Omental fat pad (tissue), 4 donors: ENCODE data around the gene RASSF1. TPM values are rescaled to one million over a fixed set of nuclear protein-coding genes. Genes with fewer than 3 reads are reported as not detected.

ENCODE experiments used
- ATAC-seq: fragments of 150-250 bp; one replicate; pipeline ENCODE4 v1.9.1; 2016; ENCODE audit warnings: mild to moderate bottlenecking, moderate library complexity; ENCODE audit not compliant: low FRiP score
- DNase-seq: peaks from one replicate; pipeline ENCODE4 v3.0.0-alpha.2; 2019; ENCODE audit warnings: low spot score
- CTCF ChIP-seq, 3 donors: fragments of 450-650 bp; IDR thresholded peaks; one replicate each; pipeline ENCODE4 v1.5.1; 2016 to 2017; ENCODE audit warnings: antibody characterized with exemption in 3 of 3, mild to moderate bottlenecking in 3 of 3, moderate library complexity in 2 of 3
- total RNA-seq, 4 donors: library from RNA; depleted of rRNA; stranded (reverse); fragments of >200 nt; gene quantifications; one replicate each; pipeline ENCODE4 v1.1.0, GENCODE V29; 2016

The RASSF1 gene
- 10 to 100 TPM; 42.1 to 82.0 (median 53.3) TPM for total RNA-seq

- ATAC-seq, result peak; percentile 21
- no peak for TF ChIP-seq CTCF (IDR thresholded peaks at IDR 0.05)
- DNase-seq, result no peak
Observed at GRCh38 chr3:50340448-50341329, at the start of gene RASSF1. Gene RASSF1, minus strand, starts transcription at chr3:50340836. Its CDS starts 31 bp downstream, at chr3:50340805.

- no peak for TF ChIP-seq CTCF (IDR thresholded peaks at IDR 0.05)
- DNase-seq, result no peak
- ATAC-seq, result no peak
Observed at GRCh38 chr3:50389414-50389767, 48.8 kb upstream of the RASSF1 start.

GRCh38 chr3:50388720-50389413 is 48.2 kb upstream of the RASSF1 start:
- no peak for TF ChIP-seq CTCF (IDR thresholded peaks at IDR 0.05)
- ATAC-seq, result no peak
- no peak for DNase-seq

- no peak for ATAC-seq
- TF ChIP-seq CTCF (IDR thresholded peaks at IDR 0.05), result no peak
- no peak for DNase-seq
Observed at GRCh38 chr3:50388016-50388719, 47.5 kb upstream of the RASSF1 start.

GRCh38 chr3:50385754-50386153 is 45.1 kb upstream of the RASSF1 start:
- ATAC-seq (no peak), DNase-seq (no peak)
- no peak for TF ChIP-seq CTCF (IDR thresholded peaks at IDR 0.05)

GRCh38 chr3:50383750-50384149 is 43.1 kb upstream of the RASSF1 start:
- TF ChIP-seq CTCF (IDR thresholded peaks at IDR 0.05), result no peak

More at GRCh38 chr3:50383750-50384149, 43.1 kb upstream of the RASSF1 start:
- no peak for ATAC-seq
- no peak for DNase-seq
